HG03457 (cell line): Measurements from ENCODE around the gene TMEM205.
"Not testable (repeated sequence)": the region's sequence is repeated elsewhere in the genome, so short reads cannot be mapped to it uniquely, and the experiment has no call there.

Experiments
- ATAC-seq: cut with Tn5 transposase; IDR thresholded peaks from one replicate; pipeline ENCODE4 v1.9.1; 2021; ENCODE audit warnings: moderate number of reproducible peaks; ENCODE audit not compliant: unreplicated experiment

TMEM205 gene

DNA sequence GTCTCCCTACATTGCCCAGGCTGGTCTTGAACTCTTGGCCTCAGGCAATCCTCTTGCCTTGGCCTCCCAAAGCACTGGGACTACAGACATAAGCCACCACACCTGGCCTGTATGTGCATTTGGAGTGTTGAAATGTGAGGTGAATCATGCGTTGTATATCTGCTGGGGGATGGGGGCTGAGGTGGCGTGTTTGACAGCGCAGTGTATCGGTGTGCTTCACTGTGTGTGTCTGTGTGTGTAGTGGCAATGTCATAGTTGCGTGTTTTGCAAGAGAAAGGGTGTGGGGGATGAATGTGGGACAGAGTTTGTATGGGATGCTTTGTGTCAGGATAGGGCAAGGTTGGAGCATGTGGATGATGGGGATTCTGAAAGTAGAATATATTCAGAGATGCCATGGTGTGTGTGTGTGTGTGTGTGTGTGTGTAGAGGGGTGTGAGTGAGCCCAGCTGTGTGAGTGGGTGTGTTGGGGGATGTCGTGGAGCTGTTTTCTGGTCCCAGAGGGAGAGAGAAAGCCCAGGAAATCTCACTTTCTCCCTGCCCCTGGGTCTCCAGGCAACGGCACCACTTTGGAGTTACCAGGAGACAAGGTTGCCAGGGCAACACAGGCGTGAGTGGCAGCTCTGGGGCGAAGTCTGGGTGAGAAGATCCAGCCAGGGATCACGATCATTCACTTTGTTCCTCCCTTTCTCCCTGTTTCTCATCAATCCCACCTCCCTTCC, 27.3 kb upstream of the TMEM205 start:
- no peak for ATAC-seq

DNA sequence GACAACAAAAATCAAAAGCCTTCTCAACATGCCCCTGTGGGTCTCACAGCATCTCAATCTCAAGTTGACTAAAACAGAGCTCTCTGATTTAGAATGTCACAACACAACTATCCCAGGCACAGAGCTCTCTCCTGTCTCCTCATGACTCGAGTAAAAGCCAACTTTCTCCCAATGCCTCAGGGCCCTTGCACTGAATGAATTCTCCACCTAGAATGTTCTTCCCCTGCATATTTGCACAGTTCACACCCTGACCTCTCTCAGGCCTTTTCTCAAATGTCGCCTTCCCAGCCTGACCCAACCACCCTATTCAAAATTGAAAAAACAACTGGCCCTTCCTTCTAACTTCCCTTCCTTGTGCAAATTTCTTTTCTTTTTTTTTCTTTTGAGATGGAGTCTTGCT, 24.7 kb upstream of the TMEM205 start:
- ATAC-seq = no peak

DNA sequence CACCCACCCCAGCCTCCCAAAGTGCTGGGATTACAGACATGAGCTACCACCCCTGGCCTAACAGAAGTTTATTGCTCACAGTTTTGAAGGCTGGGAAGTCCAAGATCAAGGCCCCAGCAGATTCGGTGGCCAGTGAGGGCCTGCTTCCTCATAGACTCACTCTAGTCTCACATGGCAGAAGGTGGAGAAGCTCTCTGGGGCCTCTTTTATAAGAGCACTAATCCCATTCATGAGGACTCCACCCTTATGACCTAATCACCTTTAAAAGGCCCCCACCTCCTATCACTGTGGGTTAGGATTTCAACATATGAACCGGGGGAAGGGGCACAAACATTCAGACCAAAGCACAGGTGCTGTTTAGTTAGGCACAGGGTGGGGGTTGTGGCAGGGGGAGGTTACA, 21.5 kb upstream of the TMEM205 start:
- no peak for ATAC-seq

DNA sequence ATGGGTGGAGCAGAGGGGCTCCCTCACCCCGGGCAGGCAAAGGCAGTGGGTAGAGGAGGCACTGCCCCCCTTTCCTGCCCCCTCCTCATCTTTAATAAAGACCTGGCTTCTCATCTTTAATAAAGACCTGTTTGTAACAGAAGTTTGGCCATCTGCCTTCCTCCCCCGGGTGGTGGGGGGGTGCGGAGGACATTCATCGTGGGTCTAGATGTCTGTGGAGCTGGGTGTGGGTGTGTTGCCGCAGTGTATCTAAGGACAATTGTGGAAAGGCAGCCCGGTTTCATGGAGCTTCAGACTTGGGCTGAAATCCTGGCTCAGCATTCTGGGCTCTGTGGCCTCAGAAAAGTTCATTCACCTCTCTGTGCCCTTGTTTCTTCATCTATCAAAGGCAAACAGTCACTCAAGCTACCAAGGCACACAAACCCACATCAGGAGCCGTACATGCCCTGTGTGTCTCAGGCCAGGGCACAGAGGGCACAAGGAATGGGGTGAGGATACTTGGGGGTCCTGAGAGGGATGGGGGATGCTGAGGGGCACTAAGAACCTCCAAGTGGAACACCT, 19.6 kb upstream of the TMEM205 start:
- ATAC-seq = no peak

DNA sequence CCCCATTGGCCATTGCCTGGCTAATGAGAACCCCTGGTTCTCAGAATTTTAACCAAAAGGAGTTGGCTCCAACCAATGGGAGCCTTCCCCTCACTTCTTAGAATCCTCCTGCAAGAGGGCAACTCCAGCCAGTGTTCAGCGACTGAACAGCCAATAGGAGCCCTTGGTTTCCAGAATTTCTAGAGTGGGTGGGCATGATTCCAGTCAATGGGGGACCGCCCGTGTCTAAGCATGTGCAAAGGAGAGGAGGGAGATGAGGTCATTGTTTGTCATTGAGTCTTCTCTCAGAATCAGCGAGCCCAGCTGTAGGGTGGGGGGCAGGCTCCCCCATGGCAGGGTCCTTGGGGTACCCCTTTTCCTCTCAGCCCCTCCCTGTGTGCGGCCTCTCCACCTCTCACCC, 18.9 kb upstream of the TMEM205 start:
- ATAC-seq = no peak

DNA sequence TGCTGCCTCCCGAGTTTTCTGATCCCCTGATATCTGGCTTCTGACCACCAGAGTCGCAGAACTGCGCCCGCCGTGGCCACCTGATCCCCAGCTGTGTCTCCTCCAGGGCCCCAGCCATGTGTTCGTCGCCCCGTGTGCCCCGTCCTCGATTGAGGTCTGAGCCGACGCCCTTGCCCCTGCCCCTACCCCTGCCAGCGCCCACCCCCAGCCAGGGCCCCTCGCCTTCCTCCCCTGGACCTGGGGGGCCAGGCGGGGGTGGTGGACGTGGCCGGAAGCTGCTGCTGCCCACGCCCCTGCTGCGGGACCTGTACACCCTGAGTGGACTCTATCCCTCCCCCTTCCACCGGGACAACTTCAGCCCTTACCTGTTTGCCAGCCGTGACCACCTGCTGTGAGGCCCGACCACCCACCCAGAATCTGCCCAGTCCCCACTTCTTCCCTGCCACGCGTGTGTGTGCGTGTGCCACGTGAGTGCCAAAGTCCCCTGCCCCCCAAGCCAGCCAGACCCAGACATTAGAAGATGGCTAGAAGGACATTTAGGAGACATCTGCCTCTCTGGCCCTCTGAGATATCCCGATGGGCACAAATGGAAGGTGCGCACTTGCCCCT, 18.3 kb upstream of the TMEM205 start:
- ATAC-seq = no peak

DNA sequence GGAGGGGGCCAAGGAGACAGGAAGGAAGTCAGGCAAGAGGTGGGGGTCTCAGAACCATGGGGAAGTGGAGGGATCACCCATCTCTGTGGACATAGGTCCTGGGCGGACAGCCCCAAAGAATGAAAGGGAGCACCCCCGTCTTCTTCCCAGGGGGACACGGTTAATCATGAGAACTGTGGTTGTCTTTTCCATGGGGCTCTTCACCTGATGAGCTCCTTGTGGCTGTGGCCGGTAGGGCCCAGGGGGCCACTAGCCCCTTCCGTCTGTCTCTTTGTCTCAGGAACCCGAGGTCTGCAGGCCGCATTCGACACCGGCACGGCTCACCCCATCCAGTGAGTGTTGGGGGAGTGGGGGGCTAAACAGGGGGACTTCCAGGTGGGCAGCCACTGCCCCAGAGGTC, 17.8 kb upstream of the TMEM205 start:
- no peak for ATAC-seq

DNA sequence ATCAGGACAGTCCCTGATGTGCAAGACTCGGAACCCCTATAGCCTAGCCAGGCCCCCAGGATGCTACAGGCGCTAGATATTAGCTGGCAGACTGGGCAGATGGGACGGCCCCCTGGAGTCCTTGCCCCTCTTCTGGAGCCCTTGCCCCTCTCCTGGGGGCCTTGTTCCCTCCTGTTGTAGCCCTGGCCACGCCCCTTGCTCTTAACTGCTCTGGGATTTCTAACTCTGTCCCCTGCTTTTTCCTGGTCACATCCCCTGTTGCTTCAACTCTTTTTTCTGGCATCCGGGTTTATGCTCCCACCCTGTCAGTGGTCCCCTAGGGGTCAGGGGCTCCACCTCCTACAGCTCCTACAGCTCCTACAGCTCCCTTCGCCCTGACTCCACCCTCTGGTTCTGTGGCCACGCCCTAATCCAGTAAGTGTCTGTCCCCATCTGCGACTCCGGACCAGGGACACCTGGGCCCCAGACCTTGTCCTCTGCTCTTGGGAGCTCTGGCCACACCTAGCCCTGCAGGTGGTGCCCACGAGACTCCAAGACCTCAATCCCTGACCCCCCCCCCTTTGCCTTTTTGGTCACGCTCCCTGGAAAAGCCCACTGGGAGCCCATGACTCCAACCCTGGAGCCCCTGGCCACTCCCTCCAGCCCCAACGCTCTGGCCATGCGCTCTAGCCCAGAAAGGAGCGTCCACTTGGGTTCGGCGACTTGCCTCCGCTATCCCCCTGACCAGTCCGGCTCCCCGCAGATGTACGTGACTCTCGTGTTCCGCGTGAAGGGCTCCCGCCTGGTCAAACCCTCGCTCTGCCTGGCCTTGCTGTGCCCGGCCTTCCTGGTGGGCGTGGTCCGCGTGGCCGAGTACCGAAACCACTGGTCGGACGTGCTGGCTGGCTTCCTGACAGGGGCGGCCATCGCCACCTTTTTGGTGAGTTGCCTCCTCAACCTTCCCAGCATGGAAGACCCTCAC, 16.0 kb upstream of the TMEM205 start:
- ATAC-seq = no peak

DNA sequence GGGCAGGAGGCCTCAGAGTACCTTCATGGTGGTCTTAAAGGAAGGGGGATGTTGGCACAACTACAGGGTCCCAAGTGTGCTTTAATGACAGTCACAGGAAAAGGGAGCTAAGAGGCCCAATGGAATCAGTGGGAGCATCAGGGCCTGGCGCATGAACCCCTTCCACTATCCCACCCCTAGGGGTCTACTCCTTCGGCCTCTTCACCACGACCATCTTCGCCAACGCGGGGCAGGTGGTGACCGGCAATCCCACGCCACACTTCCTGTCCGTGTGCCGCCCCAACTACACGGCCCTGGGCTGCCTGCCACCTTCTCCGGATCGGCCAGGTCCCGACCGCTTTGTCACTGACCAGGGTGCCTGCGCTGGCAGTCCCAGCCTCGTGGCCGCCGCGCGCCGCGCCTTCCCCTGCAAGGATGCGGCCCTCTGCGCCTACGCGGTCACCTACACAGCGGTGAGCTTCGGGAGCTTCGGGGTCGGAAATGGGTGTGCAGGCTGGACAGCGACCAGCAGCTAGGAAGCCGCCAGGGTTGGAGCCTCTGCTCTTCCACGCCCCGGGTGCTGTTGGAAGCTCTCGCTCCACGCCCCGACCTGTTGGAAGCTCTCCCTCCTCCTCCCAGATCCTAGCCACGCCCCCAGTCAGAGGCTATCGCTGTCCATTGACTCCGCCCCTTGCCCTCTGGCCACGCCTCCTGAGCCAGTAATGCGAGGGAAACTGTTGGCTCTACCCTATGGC, 15.1 kb upstream of the TMEM205 start:
- no peak for ATAC-seq

DNA sequence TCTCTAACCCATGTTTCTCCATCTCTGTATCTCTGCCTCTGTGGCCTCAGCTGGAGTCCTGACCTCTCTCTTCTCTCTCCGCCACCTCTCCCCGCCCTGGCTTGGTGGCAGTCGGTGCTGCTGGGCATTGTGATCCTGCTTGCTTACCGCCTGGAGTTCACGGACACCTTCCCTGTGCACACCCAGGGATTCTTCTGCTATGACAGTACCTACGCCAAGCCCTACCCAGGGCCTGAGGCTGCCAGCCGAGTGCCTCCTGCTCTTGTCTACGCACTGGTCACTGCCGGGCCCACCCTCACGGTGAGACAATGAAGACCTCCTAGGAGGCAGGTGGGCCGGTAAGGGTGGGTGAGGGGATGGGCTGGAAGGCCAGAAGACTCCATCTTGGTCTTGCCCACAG, 13.4 kb upstream of the TMEM205 start:
- ATAC-seq = no peak

DNA sequence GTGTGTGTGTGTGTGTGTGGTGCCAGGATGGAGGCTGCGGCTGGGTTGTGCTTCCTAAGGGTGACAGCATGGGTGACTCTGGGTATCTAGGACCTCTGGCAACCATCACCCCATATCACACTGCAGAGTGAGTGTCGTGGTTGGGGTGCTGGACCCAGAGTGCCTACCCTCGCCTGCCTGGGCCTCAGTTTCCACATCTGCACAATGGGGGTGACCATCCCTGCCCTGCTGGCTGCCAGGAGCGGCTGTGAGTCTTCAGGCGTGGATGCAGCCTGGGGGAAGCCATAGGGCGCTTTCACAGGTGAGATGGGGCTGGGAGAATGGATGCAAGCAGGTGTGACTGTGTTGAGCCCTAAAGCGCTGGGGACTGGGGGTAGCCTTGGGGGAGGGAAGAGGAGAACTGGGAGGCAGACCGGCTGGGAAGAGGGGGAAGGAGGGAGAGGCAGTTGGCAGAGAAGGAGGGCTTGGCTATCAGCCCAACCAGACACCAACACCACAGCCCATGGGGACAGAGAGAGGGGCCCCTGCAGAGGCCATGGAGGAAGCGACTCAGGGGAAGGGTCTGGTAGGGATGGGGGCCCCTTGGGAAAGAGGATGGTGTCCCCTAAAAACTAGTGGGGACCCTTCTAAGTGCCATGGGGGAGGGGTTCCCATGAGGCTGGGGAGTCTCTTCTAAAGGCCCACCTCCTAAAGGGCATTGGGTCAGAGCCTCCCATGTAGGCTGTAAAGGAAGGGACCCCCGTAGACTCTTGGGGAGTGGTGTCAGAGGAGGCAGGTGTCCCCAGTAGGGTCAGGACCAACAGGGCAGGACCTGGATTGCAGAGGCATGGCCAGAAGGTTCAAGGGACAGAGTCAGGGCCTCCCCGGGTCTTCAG, 10.8 kb upstream of the TMEM205 start:
- no peak for ATAC-seq

DNA sequence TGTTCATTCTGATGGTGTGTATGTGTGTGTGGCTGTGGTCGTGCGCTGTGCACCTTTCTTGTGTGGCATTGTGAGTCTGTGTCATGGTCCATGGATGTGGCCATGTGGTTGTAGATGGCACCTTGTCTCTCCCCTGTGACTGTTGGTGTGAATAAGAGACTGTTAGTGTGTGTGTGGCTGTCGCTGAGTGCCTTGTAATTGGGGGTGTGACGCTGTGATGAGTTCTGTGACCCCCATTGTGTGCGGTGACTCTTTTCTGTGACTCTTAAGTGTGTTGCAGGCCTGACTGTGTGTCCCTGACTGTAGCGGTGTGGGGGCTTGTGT, 10.0 kb upstream of the TMEM205 start:
- ATAC-seq = no peak

DNA sequence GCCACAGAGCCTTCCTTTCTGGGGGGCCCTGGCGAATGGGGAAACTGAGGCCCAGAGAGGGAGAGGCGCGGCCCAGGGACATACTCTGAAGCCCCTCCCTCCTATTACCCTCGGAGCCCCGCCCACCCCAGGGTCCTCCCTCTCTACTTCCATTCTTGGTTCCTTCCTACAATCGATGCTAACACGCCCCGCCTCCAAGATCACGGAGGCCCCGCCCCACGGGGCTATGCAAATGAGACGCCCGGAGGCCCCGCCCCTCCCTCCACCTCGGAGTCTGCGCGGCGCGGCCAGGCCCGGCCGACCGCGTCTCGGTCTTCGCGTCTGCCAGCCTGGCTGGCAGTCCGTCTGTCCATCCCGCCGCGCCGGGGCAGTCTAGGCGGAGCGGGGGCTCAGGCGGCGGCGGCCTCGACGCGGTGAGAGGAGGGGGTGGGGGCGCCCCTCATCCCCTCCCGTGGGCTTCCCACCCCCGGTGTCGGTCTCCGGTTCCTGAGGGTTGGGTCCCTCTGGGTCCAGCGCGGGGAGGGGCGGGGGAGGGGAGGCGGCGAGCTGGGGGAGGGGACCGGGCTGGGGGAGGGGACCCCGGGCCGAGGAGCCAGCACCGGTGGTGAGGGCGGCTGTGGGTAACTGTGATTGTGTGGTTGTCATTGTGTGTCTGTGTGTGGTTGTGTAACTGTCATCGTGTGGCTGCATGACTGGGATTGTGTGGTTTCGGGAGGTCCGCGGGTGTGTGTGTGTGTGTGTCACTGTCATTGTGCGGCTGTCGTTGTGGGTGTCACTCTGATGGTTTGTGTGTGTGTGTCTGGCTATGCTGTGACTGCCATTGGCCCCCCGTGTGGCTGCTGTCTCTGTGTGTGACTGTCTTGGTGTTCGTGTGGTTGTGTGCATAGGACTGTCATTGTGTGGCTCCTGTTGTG, 9.3 kb upstream of the TMEM205 start, which contains the start of gene PLPPR2:
PLPPR2 (plus strand) TSS at position 273 of the 914 bp plus-strand sequence. CDS start 2,242 bp downstream, outside the sequence.
- ATAC-seq = no peak

DNA sequence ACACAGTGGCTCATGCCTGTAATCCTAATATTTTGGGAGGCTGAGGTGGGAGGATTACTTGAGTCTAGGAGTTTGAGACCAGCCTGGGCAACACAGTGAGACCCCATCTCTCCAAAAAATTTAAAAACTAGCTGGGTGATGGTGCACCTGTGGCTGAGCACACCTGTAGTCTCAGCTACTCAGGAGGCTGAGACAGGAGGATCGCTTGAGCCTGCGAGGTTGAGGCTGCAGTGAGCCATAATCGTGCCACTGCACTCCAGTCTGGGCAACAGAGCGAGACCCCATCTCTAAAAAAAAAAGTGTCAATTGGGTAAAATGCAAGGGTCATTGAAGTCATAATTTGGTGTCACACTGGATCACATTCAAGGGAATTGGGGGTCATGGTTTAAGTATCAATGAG, 8.0 kb upstream of the TMEM205 start:
- not testable (repeated sequence) for ATAC-seq

DNA sequence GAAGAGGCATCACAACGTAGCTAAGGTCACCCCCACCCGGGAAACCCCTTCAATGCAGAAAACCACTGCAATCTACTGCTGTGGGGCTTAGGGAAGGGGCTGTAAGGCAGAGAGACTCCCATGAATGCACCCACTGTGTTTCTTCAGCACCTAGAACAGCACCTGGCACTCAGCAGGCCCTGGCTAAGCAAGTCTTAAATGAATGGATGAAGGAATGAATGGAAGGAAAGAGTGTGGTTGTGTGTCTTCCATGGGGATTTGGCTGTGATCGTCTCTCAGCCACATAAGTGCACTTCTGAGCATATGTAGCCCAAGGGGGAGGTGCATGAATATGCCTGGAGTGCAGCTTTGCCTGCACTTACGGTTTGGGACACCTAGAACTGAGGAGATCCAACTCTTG, 3.1 kb upstream of the TMEM205 start:
- no peak for ATAC-seq

DNA sequence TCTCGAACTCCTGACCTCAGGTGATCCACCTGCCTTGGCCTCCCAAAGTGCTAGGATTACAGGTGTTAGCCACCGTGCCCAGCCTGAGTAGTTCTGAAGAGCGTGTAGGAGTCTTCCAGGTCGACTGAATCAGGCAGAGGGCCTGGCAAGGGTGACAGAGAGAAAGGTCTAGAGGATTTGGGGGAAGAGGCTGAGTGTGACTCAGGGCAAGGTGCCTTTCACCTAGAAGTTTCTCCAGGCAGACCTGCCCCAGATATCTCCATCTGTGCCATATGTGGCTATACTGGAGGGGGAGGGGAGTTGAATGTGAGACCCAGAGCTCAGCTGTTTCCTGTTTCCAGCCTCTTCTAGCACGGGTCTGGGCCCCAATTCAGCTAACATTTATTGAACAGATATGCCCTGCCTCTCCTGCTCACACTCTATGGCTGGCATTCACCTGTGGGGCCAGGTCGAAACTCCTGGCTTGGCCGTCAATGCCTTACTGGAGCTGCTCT, 1.5 kb upstream of the TMEM205 start:
- ATAC-seq = no peak

DNA sequence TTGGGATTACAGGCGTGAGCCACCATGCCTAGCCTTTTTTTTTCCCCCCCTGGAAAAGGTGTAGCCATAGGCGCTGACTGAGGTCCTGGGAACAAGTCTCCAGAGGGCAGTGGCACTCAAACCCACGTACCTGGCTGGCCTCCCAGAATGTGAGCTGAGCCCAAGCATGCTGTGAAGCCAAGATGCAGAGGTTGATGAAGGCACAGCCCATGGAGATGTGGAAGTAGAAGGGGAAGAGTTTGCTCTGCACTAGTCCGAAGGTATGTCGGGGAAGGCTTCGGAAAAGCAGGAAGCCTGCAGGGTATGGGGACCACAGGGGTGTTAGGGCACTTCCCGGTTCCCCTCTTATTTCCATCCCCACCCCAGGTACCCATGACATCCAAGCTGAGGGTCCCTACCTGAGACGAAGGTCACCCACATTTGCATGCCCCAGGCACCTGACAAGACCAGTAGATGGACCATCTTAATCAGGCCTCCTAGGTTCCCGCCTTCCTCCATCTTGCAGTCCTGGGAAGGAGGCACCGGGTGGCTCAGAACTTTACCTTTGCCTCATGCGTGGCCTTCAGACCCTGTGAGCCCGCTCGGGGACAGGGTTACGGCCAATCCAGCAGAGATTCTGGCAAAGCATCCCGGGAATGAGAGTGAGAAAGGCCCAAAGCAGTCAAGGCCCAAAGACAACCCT, 805 bp downstream of the TMEM205 start:
- ATAC-seq = no peak

DNA sequence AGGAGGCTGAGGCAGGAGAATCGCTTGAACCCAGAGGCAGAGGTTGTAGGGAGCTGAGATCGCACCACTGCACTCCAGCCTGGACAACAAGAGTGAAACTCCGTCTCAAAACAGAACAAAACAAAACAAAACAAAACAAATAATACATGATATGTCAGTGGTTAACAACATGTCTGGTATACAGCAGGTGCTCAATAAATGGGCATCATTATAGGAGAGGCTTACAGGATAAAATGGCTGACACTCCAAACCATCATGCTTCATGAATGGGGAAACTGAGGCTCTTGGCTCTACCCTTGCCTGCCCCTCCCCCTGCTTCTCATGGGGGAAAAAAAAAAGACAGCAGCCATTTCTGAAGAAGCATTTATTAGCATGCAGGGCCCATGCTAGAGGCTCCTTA, 3.6 kb downstream of the TMEM205 start:
- ATAC-seq = no peak
